ENCODE data around the gene TNS1.

- TF ChIP-seq CTCF (IDR thresholded peaks at IDR 0.05; ENCODE audit: insufficient read depth, low read length) (no peak), POLR2AphosphoS5 (IDR thresholded peaks at IDR 0.05; ENCODE audit: low read depth) (no peak), SPI1 (IDR thresholded peaks at IDR 0.05; ENCODE audit: borderline replicate concordance, low read depth) (no peak), GABPA (IDR thresholded peaks at IDR 0.05; ENCODE audit: low read depth) (no peak)
Measured at GRCh38 chr2:217937446-217937845, 65.3 kb downstream of the TNS1 start.
